AG04450 (cell line): ENCODE results near the gene CDKN2AIP. TPM values are rescaled to one million over a fixed set of nuclear protein-coding genes. Genes with fewer than 3 reads are reported as not detected.

Experiments used
- CTCF ChIA-PET: fragments of 300-600, 350-600 bp; formaldehyde crosslinking; extraction: SDS; loops from one replicate; lab custom pipeline; 2022; ENCODE audit warnings: antibody characterized with exemption, inconsistent platforms; lab: Charles Lee
- POLR2A ChIA-PET: fragments of 350-600 bp; formaldehyde crosslinking; extraction: SDS; loops from one replicate; lab custom pipeline; 2021; ENCODE audit warnings: antibody characterized with exemption, inconsistent platforms; lab: Yijun Ruan, JAX
- DNase-seq: peaks from one replicate; pipeline ENCODE4 v3.0.0-alpha.2; 2011; ENCODE audit warnings: low read depth, low spot score
- H3K27ac ChIP-seq: one replicate; pipeline ENCODE4 v1.5.1; 2012; ENCODE audit warnings: low read depth, low read length, control low read depth
- H3K27me3 ChIP-seq: one replicate; pipeline ENCODE4 v1.6.0; 2012; ENCODE audit warnings: low read length; ENCODE audit not compliant: control insufficient read depth, insufficient read depth
- H3K4me3 ChIP-seq: 2 replicates; pipeline ENCODE4 v1.5.1; 2011; ENCODE audit warnings: mild to moderate bottlenecking, low read depth, low read length, control low read depth
- H3K9me3 ChIP-seq: 2 replicates; pipeline ENCODE4 v1.5.1; 2012; ENCODE audit warnings: low read length; ENCODE audit not compliant: control insufficient read depth, insufficient read depth
- polyA plus RNA-seq: library from polyadenylated mRNA; depleted of rRNA; stranded (reverse); fragments of >200 nt; gene quantifications from 2 replicates; pipeline ENCODE4 v1.2.3, GENCODE V29; 2011
- TF ChIP-seq, protein P1 (sequence below): IDR thresholded peaks from 2 replicates; pipeline ENCODE4 v1.5.1; 2011; ENCODE audit warnings: low read depth, low read length, control low read depth, inconsistent platforms

CDKN2AIP gene
- polyA plus RNA-seq, 1 experiment, result 15.7 TPM

DNA sequence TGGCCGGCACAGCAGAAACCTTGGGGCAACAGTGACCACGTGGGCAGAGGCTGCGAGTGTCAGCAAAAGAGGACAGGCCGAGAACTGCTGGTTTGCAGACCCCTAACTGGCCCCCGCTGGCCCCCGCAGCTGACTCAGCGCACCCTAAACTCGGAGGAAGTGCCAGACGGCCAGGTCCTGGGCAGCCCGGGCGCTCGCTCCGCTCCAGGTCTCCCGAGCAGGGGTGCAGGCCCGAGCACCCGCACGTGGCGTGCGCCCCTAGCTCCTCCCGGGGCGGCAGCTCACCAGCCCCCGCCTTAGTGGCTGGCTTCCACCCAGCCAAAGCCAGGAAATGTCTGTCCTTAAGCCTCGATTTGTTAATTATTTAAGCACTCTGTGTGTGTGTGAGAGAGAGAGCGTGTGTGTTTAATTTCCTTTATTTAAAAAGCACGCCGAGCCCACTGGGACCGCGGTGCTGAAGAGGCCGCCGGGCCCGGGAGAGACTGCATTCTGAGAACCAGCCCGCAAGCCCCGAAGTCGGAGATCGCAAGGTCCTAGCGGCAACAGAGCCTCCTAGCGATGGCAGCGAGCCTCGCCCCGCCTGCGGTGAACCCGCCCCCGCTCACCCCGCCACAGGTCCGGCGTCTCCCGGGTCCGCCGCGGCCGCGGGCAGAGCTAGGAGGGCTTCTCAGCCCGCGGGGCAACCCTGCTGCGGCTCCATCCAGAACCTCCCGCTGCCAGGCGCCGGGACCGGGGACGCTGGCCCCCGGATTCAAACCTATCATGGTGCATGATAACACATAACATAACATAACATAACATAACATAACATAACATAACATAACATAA, 45.9 kb upstream of the CDKN2AIP start:
- peak; percentile 37 for DNase-seq
- H3K4me3 ChIP-seq, result peak overlapping the region; percentile 54
- no peaks in the 10 kb centered on the region; the same call in 1 of the 2 replicates for H3K9me3 ChIP-seq
- CTCF ChIA-PET, result interaction anchor here (0.5 to 1.4 kb wide), 24 partner anchors 9 to 462 kb away, joined by 3 to 10 read pairs (median 3); no protein-coding TSS in a partner anchor
- H3K27ac ChIP-seq, result no peak overlapping the region
- POLR2A ChIA-PET, result interaction anchor here (0.6 to 1.7 kb wide), 4 partner anchors 9 to 56 kb away, joined by 3 to 8 read pairs (median 5); no protein-coding TSS in a partner anchor
- TF ChIP-seq, protein P1, sequence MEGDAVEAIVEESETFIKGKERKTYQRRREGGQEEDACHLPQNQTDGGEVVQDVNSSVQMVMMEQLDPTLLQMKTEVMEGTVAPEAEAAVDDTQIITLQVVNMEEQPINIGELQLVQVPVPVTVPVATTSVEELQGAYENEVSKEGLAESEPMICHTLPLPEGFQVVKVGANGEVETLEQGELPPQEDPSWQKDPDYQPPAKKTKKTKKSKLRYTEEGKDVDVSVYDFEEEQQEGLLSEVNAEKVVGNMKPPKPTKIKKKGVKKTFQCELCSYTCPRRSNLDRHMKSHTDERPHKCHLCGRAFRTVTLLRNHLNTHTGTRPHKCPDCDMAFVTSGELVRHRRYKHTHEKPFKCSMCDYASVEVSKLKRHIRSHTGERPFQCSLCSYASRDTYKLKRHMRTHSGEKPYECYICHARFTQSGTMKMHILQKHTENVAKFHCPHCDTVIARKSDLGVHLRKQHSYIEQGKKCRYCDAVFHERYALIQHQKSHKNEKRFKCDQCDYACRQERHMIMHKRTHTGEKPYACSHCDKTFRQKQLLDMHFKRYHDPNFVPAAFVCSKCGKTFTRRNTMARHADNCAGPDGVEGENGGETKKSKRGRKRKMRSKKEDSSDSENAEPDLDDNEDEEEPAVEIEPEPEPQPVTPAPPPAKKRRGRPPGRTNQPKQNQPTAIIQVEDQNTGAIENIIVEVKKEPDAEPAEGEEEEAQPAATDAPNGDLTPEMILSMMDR, result peak; percentile 71
- peaks cover under 1% of the 10 kb centered on the region for H3K27me3 ChIP-seq

DNA sequence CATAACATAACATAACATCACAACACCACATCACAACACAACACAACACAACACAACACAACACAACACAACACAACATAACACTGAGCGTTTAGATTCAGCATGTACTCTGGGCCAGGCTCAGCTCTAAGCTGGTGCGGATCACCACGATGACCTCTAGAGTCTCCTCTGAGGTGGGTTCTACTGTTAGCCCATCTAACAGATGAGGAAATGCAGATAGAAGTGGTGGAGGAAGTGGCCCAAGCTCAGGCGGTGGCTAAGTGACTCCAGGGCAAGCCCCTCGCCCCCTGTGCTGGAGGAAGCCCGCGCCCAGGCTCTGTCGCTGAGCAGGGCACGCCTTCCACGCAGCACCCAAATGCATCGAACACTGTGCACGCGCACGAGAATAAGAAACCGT, 45.3 kb upstream of the CDKN2AIP start:
- TF ChIP-seq, protein P1, result no peak
- POLR2A ChIA-PET, result interaction anchor here (0.6 to 1.7 kb wide), 3 partner anchors 8 to 57 kb away, joined by 3 to 8 read pairs (median 7); no protein-coding TSS in a partner anchor
- CTCF ChIA-PET, result interaction anchor here (0.5 to 1.4 kb wide), 20 partner anchors 8 to 436 kb away, joined by 3 to 10 read pairs (median 4); no protein-coding TSS in a partner anchor

DNA sequence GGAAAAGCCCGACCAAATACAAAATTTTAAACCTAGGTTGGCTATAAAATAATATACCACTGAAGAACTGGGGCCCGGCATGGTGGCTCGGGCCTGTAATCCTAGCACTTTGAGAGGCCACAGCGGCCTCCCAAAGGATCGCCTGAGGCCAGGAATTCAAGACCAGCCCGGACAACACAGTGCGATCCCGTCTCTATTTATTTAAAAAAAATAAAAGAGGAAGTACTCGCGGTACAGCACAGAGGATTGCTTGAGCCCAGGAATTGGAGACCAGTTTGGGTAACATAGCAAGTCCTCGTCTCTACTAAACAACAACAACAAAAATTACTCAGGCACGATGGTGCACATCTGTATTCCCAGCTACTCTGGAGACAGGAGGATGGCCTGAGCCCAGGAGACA, 44.8 kb upstream of the CDKN2AIP start:
- Histone ChIP-seq H3K4me3 (no peak overlapping the region), H3K27ac (no peak overlapping the region), H3K27me3 (no peaks in the 10 kb centered on the region), H3K9me3 (no peaks in the 10 kb centered on the region; the same call in 1 of the 2 replicates)
- ChIA-PET CTCF (interaction anchor here (0.8 kb wide), 1 partner anchor 13 kb away, joined by 5 read pairs; no protein-coding TSS in a partner anchor), POLR2A (interaction anchor here (1.7 kb wide), 1 partner anchor 8 kb away, joined by 7 read pairs; no protein-coding TSS in a partner anchor)
- no peak for DNase-seq
- TF ChIP-seq, protein P1, result no peak

More for the DNA sequence above, 45.3 kb upstream of the CDKN2AIP start:
- Histone ChIP-seq H3K27ac (no peak overlapping the region), H3K4me3 (peak overlapping the region; percentile 54; the same call in 1 of the 2 replicates), H3K27me3 (no peaks in the 10 kb centered on the region), H3K9me3 (no peaks in the 10 kb centered on the region; the same call in 1 of the 2 replicates)
- DNase-seq, result no peak

DNA sequence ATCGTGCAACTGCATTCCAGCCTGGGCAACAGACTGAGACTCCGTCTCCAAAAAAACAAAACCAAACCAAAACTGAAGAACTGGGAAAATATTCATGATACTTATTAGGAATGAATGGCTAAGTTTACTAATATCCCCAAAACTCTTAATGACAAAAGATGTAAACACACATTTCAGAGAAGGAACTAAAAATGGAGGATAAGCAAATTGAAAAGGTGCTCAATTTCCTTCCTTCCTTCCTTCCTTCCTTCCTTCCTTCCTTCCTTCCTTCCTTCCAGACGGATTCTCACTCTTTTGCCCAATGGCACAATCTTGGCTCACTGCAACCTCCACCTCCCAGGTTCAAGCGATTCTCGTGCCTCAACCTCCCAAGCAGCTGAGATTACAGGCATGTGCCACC, 44.4 kb upstream of the CDKN2AIP start:
- POLR2A ChIA-PET, result no interaction called here

More for the DNA sequence above, 44.4 kb upstream of the CDKN2AIP start:
- TF ChIP-seq, protein P1, result no peak
- no peaks in the 10 kb centered on the region for H3K27me3 ChIP-seq
- CTCF ChIA-PET, result interaction anchor here (0.8 kb wide), 1 partner anchor 13 kb away, joined by 5 read pairs; no protein-coding TSS in a partner anchor
- no peaks in the 10 kb centered on the region; the same call in 1 of the 2 replicates for H3K9me3 ChIP-seq
- H3K27ac ChIP-seq, result no peak overlapping the region
- no peak for DNase-seq
- H3K4me3 ChIP-seq, result no peak overlapping the region
